UCSD-AML1 (cell line): ENCODE measurements around the gene CACNA1I.
A peak's percentile ranks its signal among the peaks of the same experiment; 100 is the strongest.

ENCODE experiments used
- DNase-seq: peaks from one replicate; lab custom pipeline; 2025; ENCODE audit not compliant: unreplicated experiment; lab: John Stamatoyannopoulos, UW

Gene CACNA1I

DNA sequence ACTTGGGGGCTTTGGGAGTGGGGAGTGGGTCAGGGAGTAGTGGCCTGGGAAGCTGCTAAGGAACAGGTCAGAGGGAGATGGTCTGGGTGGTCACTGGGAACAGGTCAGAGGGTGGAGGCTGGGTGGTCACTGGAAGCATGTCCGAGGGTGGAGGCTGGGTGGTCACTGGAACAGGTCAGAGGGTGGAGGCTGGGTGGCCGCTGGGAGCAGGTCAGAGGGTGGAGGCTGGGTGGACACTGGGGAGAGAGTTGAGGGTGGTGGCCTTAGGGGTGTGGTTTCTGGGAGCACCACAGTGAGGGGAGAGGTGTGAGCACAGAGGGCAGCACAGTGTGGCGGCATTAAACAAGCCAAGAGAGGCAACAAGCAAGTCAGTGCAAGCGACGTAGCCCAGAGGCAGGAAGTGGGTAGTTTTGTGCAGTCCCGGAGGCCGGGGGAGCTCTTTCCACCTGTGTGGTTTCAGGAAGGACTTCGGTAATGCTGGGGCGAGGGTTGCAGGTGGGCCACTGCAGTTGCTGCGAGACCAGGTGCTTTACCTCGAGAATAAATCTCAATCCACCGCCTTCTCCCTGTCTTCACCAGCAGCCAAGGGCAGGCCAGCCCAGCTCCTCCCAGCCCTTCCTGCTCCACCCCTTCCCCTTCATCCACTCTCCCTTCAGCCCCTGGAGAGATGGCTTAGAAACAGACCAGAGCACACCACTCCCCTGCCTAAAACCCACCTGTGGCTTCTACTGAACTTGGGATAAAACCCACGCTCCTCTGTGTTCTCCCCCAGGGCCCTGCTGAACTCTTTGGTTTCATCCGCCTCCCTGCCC lies 3.2 kb upstream of the CACNA1I start:
- peak; percentile 29 for DNase-seq

DNA sequence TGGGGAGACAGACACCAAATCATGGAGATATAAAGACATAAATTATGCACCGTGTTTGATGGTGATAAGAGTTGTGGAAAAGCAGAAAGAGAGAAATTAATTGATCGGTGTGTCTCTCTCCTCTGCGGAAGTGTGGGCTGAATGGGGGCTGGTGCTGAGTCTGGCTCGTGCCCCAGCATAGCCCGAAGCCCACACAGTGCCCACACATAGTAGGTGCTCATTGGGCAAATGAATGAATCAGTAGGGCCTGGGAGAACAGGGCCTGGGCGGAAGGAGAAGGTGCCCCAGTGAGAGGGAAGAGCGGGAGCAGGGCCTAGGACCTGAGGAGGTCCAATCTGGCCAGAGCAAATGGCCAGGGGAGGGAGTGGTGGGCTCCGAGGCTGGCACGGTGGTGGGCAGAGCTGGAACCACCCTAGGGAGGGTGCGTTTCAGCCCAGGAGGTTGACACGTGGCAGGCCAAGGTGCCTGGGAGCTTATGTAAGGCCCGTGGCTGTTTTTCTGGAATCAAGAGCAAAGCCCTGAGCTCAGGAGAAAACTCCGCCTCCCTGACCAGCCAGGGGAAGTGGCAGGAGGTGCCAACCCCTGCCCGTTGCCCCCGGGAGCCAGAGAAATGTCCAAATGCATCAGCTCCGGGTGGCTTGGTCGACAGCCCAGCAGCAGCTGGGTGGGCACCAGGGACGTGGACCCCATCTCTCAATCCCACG lies 2.1 kb upstream of the CACNA1I start:
- no peak for DNase-seq

DNA sequence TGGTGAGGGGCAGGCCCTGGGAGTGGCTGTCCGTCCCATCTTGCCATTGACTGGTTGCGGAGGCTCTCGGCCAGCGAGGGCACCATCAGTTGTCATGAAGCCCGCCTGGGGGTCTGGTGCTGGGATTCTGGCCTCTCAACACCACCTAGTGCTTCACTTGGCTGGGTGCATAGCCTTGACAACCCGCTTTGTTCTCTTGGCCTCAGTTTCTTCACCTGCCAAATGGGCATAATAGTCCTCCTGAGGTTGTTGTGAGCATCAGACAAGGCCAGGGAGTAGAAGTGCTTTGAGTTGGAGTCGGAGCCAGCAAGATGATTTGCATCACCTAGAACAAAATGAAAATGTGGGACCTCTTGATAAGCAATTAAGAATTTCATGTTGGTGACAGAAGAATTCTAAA lies 1.5 kb upstream of the CACNA1I start:
- no peak for DNase-seq

DNA sequence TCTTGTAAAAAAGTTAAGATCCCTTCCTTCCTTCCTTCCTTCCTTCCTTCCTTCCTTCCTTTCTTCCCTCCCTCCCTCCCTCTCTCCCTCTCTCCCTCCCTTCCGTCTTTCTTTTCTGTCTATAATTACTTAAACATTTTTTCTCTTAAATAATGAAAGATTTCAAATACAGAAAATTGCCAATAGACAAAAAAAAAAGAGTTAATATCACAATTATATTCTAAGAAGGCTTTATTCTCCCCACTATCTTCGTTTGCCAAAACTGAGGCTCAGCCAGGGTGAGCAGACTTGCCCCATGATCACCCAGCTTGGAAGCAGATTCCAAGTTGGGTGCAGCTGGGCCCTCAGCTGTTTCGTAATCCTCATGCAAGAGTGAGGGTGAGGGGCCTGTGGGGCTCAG lies 327 bp upstream of the CACNA1I start:
- no peak for DNase-seq

- DNase-seq, result no peak
Observed at GRCh38 chr22:39571538-39571937, 985 bp downstream of the CACNA1I start.

DNA sequence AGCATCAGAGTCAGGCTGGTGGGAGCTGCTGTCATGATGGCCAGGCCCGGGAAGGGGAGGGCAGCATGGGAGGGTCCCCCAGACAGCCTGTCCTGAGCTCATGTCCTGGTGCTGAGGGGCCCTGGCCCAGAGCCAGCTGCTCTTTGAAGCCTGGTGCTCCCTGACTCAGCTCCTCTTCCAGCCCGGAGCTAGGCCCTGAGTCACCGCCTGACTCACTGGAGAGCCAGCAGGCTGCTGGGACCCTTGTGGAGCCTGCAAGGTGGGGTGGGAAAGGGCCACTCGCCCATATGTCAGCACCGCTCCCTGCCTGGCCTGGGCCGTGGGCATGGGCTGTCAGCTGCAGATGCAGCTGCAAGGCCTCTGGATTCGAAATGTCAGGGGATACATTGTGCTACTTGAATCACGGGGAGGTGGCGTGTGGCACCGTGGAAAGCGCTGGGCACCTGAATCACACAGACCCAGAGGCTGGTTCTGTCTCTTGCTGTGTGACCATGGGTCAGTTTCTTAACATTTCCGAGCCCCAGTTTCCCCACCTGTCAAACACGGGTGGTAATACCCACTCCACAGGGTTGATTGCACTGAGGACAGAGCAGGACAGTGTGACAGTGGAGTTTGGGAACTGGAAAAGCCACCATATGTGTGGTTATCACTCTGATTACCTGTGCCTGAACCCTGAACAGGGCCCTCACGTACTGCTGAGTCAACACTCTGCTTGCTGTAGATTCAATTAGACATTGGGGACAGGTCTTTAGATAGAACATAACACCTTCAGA lies 4.4 kb downstream of the CACNA1I start:
- no peak for DNase-seq

GRCh38 chr22:39575552-39575825 lies 4.9 kb downstream of the CACNA1I start:
- no peak for DNase-seq

DNA sequence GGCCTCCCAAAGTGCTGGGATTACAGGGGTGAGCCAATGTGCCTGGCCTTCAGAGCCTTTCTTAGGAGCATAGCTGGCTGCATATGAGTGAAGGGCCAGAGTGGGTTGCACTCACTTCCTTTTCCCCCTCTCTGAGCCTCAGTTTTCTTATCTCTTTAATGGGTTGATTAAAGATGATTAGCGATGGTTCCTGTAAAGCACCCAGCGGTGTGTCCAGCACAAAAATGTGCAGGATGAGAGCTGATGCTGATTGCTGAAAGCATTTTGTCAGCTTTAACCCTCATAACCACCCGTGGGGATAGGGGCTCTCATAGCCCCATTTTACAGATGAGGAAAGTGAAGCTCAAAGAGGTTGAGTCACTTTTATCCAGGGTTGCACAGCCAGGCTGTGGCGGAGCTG lies 5.5 kb downstream of the CACNA1I start:
- DNase-seq, result no peak

GRCh38 chr22:39577366-39577765 lies 6.8 kb downstream of the CACNA1I start:
- DNase-seq, result no peak

- no peak for DNase-seq
Observed at GRCh38 chr22:39577900-39578299, 7.3 kb downstream of the CACNA1I start.

DNA sequence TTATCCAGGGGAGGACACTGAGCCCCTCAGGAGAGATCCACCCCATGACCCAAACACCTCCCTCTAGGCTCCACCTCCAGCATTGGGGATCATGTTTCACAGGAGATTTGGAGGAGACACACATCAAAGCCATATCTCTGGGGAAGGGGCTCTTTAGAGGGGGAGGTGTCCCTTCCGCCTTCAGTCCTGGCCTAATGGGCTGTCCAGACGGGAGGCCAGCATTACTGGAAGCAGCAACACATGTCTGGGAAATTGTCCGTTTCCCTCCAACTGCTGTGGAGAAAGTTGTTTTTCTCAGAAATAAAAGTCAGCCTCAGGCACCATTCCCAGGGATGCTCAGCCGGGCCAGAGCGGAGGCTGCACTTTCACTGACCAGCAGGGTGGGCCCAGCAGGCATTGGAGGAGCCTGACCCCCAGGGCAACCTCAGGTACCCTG lies 9.5 kb downstream of the CACNA1I start:
- no peak for DNase-seq

DNA sequence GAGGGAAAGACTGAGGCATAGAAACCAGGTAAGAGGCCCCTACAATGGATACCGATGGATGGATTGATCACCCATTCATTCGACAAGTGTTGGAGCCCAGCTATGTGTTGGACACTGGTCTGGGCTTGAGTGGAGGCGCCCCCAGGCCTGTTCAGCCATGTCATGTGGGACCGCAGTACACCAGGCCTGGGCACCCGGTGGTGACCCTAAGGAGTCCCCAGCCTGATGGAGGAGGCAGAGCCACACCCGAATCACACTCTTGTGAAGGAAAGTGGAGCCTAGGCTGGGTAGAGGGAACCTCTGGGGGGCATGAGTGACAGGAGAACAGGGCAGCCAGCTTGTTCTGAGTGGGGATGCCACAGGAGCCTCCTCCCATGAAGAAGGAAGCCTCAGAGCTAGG lies 10.2 kb downstream of the CACNA1I start:
- no peak for DNase-seq

DNA sequence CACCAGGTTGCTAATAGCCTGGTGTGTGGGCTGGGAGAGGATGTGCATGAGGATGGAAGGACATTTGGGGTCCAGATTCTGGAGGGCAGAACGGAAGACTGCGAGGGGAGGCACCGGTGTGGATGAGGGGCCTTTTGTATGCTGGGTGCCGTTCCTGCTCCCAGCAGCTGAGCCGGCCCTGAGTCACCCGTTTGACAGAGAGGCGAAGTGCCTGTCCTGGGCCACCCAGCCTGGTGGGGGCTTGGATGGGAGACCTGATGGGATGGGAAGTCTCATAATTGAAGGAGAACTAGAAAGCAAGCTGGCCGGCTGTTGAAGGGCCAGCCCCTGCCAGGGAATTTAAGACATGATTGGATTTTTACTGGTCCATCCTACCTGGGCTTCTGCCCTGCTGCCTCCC lies 10.8 kb downstream of the CACNA1I start:
- DNase-seq, result no peak

DNA sequence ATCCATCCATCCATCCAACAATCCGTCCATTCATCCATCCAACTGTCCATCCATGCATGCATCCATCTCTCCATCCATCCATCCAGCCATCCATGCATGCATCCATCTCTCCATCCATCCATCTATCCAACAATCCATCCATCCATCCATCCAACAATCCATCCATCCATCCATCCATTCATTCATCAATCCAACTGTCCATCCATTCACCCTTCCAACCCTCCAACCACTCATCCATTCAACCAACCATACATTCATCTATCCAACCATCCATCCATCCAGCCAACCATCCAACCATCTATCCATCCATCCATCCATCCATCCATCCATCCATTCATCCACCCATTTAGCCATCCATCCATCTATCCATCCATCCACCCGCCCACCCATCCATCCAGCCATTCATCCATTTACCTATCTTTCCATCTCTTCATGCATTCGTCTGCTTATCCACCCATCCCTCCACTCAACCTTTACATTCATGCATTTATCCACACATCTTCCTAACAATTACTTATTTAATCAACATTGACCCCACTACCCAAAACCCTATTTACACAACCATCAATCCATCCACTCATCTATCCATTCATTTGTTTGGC lies 12.6 kb downstream of the CACNA1I start:
- DNase-seq, result no peak

DNA sequence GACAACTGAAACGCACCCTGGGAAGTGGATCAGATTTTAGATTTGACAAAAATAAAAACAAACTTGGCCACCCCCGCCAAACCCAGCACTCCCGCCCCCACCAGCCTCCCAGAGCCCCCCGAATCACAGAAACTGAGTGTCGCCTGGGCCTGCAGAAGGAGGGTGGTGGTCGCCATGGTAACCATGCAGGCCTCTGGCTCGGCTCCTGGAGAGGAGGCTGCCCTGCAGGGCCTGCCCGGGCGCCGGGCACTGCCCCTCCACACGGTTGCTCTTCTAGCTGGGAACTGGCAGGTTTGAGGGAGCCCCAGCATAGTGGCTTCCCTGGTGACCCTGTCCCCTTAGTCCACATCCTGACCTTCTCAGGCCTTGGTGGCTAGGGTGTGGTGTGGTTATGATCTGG lies 19.3 kb downstream of the CACNA1I start:
- no peak for DNase-seq

- no peak for DNase-seq
Observed at GRCh38 chr22:39592081-39593065, 21.8 kb downstream of the CACNA1I start.

DNA sequence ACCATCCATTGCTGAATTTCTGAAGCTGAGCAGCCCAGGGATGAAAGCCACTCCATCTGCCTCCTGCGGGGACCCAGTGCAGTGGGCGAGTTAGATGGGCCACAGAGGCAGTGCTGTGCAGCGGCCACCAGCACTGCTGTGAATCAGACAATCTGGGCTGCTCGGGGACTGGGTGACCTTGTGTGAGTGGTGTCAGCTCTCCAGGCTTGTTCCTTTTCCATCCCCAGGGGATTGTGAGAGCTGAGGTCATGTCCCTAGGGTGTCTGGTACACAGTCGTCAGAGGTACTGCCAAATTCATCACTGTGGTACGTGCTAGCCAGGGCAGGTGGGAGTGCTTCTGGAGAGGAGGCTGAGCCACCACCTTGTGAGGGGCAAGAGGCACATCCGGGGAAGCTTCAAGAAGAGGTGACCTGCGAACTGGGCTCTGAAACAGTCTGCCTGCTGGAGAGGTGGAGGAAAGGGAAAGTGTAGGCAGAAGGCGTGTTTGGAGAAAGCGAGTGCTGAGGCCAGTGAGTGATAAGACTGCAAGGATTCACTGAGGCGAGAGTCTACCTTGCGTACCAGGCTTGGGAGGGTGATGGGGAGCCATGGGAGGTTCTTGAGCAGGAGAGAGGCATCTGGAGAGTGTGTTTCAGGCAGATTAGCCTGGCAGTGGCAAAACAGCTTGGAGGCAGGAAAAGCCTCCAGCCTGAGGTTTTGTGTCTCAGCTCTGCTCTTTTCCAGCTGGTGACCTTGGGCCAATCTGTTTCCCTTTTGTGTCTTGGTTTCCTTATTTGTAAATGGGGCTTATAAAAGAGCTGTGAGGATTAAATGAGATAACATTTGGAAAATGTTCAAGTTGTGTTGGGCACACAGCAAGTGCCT lies 22.7 kb downstream of the CACNA1I start:
- no peak for DNase-seq

DNA sequence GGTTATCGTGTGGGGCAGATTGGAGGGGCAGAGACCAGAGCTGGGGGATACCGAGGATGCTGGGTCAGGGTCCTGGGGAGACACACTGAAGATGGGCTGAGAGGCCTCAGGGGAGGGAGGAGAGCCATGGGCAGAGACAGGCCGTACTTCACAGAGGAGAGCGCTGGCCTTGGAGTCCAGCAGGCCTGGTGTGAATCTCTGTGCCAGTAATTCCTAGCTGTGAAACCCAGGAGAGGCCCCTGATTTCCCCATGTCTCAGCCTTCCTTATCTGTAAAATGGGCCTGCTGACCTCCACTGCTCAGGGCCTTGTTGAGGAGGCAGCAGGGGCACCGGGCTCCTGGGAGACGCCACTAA lies 23.4 kb downstream of the CACNA1I start:
- DNase-seq, result no peak

DNA sequence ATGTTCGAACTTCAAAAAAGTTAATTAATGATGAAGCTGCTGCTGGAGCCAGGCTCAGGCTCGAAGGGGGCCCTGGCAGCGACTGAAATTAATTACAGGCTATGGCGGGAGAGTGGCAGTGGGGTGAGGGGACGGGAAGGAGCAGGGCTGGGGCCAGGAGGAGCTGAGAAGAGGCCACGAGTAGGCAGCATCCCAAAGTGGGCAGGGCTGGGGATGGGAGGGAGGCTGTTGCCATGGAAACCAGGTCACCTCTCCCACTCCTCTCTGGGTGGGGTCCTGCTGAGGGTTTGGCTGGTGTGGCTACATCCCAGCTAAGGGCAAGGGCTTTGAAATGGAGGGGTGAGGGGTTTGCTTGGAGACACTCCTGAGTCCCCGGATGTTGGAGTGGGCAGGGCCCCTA lies 23.9 kb downstream of the CACNA1I start:
- DNase-seq, result no peak
